Measurements from ENCODE around the gene CWF19L1. TPM values are rescaled to one million over a fixed set of nuclear protein-coding genes. Genes with fewer than 3 reads are reported as not detected.

CWF19L1 gene
- total RNA-seq, 1 experiment from 2014 or later, result 18.1 TPM

DNA sequence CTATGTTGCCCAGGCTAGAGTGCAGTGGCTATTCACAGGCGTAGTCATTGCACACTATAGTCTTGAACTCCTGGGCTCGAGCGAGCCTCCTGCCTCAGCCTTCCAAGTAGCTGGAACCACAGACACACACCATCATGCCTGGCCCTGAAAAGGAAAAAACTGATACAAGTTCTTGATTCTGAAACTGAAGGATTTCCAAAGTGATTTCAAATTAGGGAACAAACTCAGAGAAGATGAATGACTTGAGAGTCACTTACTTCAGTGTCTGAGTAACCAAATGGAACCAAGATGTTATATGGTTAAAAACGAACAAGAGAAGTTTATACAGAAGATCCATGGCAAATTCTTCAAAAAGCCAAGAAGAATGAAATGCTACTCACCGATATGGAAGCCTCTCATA, 14.4 kb downstream of the CWF19L1 start:
- no peak for DNase-seq (ENCODE audit: low spot score)

DNA sequence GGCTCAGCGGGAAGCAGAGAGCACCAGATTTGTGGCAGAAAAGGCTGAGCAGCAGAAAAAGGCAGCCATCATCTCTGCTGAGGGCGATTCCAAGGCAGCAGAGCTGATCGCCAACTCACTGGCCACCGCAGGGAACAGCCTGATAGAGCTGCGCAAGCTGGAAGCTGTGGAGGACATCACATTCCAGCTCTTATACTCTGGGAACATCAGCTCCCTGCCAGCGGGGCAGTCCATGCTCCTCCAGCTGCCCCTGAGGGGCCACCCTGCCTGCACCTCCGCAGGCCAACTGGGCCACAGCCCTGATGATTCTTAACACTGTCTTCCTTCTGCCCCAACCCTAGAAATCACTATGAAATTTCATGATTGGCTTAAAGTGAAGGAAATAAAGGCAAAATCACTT, 18.6 kb downstream of the CWF19L1 start:
- DNase-seq (ENCODE audit: low spot score), result no peak

DNA sequence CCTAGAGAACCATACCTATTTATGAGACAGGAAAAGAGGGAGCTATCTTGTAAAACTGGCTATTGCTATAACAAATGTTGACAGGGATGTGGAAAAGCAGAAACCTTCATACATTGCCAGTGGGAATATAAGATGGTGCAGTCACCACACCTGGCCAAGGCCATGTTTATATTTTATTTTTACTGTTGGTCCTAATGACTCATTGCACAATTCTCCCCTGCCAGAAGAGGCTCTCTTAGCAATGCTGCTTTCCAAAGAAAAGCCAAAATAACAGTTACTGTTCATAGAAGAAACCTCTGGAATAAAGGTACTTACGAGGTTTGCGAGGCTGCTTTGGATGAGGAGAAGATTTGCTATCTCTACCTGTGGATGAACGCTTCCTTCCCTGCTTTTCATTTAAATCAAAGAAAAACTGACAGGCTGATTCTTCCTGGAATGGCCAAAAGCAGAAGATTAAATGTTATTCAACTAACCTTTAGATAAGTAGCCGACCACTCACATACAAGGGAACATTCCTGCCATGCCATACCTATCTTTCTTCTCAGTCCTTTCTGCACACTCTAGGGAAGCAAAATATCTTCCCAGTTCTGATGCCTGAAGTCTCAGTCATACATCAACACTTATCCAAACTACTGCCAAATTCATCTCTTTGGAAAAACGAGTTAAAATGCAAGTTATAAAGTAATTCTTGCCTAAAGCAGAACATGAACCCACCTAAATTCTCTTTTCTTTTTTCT, 21.8 kb downstream of the CWF19L1 start:
- DNase-seq (ENCODE audit: low spot score), result no peak

DNA sequence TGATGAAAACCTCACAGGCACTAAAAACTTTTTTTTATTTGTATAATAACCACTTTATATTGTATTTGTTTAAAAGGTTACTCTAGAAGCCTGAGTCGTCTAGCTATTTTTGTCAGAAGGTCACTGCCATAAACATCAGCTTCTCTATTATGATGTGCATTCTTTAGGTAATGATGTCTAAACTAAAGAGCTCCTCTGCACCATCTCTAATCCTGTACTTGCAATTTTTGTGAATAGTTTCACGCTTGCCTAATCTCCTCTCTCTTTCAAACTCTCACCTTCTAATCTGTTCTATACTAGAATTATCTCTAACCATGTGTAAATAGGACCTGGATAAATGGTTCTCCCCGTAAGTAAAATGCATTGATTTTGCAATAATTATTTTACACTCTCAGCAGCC, 27.6 kb downstream of the CWF19L1 start:
- DNase-seq (ENCODE audit: low spot score), result no peak

DNA sequence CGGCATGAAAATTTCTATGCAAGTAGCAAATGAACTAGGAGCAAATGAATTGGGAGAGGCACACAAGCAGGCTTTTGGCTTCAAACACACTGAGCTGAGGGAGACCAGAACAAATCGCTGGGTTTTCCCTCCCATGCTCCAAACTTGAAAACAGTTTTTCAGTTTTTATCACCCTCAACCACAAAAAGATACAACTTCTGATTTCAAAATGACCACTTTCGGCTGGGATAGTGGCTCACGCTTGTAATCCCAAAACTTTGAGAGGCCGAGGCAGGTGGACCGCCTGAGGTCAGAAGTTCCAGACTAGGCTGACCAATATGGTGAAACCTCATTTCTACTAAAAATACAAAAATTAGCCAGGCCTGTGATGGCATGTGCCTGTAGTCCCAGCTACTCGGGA, 29.0 kb downstream of the CWF19L1 start:
- DNase-seq (ENCODE audit: low spot score), result no peak

DNA sequence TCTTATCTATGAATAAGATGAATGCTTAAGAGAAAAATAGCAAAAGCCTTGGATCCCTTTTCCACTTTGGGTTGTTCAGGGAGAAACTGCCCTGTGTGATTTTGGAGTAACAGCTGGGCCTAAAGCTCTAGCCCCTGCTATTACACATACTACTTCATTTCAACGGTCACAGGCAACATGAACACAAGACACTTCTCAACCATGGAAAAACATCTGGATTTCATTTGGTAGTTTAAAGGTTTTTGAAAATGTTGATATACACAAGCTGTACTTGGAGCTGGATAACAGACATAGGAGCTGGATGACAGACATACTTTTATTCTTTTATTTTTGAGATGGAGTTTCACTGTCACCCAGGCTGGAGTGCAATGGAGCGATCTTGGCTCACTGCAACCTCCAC, 35.3 kb downstream of the CWF19L1 start:
- DNase-seq (ENCODE audit: low spot score), result no peak

DNA sequence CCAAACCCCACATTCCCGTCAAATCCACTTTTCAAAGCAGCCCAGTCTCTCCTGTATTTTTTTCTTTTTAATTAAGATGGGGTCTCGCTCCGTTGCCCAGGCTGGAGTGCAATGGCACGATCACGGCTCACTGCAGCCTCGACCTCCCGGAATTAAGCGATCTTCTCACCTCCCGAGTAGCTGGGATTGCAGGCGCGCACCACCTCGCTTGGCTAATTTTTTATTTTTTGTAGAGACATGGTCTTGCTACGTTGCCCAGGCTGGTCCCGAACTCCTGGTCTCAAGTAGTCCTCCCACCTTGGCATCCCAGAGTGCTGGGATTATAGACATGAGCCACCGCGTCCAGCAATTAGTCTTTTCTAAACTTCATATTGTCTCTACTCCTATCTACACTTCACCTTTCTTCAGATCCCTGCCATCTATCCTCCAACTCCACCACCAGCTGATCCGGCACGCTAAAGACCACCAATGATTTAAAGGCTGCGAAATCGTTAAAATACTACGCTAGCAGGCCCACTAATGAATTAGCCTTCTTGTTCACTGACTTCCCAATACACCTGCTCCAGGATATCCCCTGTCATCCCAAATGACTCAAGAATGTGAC, 37.5 kb downstream of the CWF19L1 start:
- DNase-seq (ENCODE audit: low spot score), result no peak

DNA sequence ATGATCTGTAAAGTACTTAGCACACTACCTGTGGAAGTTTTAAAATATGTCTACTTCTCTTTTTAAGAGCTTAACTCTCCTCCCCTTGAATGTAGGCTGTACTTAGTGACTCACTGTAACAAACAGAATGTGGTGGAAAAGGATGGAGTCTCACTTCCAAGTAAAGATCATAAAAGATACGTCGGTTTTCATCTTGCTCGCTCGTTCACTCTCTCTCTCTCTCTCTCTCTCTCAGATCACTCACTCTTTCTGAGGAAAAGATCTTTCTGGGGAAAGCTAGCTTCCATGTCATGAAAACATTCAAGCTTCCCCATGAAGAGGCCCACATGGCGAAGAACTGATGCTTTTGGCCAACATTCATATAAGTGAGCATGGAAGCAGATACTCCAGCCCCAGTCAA, 43.6 kb downstream of the CWF19L1 start:
- no peak for DNase-seq (ENCODE audit: low spot score)

DNA sequence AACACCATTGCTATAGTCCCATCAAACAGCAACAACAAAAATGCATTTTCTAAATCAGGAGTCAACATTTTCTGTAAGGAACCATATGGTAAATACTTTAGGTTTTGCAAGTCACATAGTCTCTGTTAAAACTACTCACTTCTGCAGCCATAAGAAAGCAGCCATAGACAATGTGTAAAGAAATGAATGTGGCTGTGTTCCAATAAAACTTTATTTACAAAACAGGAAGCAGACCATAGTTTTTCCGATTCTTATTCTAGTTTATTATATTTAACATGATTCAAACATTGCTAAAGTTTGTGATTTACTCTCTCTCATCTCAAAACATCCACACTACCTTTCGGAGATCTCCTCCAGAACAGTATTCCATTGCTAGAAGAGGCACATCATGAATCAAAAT, 44.9 kb downstream of the CWF19L1 start:
- DNase-seq (ENCODE audit: low spot score), result no peak

DNA sequence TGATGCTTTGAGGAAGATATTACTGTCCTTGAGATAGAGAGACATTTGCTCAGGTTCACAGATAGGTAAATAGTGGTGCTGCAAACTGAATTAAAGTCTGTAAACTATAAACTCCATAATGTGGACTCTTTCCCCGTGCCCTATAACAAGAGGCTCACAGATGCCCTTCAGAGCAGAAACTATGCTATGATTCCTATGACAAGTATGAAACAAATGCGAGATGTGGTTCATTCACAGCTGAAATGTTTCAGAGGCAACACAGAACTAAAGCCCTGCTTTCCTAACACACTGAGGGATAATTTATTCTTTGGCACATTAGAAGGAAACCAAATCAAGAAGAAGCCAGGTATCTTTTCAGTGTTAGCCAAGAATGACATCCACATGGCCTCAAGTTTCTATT, 51.4 kb downstream of the CWF19L1 start:
- no peak for DNase-seq (ENCODE audit: low spot score)

DNA sequence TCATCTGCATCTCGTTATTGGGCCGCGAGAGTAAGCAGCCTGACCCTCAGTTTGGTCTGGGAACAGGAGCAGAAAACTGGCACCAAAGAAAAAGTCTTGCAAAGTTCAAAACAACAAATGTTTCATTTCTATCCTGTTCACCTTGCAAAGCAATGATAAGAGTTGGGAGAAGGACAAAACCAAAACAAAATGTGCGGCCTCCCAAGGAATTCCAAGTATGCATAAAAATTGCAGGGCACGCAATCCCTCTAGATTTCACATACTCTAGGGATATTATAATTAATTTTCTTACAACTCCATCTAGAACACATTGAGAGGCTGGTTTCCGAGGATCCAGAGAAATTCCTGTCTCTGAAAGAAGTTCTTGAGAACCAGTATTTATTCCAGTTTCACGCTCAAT, 58.1 kb downstream of the CWF19L1 start:
- no peak for DNase-seq (ENCODE audit: low spot score)

DNA sequence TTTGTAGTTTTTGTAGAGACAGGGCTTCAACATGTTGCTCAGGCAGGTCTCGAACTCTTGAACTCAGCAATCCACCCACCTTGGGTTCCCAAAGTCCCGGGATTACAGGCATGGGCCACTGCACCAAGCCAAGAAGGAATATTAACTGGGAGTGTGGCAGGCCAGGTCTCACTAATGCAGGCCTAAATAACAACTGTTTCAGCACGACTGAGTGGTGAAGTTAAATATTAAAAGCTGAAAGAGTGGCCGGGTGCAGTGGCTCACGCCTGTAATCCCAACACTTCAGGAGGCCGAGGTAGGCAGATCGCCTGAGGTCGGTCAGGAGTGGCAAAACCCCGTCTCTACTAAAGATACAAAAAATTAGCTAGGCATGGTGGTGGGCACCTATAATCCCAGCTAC, 59.2 kb downstream of the CWF19L1 start:
- DNase-seq (ENCODE audit: low spot score), result no peak

DNA sequence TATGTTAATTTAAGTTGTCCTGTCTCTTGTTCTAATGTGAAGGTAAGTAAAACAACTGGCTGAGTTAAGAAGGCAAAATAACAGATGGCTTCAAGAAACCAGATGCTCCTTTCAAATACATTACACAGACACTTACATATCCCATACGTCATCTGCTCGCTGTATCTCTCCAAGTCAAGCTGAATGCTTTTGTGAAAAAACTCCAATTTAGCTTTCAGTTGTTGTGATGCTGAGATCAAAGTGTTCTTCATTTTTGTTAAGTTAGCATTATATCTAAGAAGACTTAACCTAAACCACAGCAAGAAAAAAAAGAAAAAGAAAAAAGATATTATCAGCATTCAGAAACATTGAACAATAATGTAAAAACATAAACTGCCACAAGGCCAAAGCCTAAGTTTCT, 63.1 kb downstream of the CWF19L1 start:
- no peak for DNase-seq (ENCODE audit: low spot score)

DNA sequence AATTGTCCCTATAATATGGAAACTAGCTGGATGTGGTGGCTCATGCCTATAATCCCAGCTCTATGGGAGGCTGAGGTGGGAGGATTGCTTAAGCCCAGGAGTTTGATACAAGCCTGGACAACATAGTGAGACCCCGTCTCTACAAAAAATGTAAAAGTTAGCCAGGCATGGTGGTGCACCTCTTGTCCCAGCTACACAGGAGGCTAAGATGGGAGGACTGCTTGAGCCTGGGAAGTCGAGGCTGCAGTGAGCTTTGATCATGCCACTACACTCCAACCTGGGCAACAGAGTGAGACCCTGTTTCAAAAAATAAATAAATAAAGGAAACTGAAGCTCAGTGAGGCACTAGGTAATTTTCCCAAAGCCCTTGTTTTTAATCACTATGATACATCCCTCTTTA, 65.9 kb downstream of the CWF19L1 start:
- DNase-seq (ENCODE audit: low spot score), result no peak

DNA sequence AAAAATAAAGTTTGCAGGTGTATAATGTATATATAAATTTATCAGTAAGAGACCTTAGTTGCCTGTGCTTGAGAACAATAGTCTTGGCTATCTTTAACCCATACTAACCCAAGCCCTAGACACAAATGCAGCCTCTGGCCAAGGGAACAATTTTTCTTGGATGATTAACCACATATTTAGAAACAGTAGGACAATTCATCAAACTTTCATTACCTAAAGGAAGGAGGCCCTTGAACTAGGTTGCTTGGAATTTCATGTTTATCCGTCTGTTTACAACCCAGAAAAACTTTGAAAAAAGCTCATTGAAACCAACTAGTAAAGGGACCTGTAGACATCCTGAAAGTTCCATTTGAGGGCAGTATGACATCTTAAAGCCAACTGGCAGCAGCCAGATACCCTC, 72.7 kb downstream of the CWF19L1 start:
- no peak for DNase-seq (ENCODE audit: low spot score)

DNA sequence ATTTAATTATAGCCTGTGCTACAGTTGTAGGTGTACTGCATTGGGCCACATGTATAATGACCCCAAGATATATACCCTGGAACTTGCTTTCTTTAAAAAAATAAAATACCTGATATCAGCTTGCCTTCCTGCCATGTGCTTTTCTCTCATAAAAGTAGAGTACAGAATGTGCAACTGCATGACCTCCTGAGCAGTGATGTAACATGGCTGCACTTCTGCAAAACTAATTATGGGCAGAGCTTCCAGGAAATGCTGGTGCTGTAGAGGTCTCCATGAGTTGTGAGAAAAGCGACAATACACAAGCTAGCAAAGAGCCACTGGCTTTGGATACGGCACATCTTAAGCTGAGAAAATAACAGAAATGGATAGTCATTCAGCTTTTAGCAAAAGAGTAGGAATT, 75.1 kb downstream of the CWF19L1 start:
- DNase-seq (ENCODE audit: low spot score), result no peak

DNA sequence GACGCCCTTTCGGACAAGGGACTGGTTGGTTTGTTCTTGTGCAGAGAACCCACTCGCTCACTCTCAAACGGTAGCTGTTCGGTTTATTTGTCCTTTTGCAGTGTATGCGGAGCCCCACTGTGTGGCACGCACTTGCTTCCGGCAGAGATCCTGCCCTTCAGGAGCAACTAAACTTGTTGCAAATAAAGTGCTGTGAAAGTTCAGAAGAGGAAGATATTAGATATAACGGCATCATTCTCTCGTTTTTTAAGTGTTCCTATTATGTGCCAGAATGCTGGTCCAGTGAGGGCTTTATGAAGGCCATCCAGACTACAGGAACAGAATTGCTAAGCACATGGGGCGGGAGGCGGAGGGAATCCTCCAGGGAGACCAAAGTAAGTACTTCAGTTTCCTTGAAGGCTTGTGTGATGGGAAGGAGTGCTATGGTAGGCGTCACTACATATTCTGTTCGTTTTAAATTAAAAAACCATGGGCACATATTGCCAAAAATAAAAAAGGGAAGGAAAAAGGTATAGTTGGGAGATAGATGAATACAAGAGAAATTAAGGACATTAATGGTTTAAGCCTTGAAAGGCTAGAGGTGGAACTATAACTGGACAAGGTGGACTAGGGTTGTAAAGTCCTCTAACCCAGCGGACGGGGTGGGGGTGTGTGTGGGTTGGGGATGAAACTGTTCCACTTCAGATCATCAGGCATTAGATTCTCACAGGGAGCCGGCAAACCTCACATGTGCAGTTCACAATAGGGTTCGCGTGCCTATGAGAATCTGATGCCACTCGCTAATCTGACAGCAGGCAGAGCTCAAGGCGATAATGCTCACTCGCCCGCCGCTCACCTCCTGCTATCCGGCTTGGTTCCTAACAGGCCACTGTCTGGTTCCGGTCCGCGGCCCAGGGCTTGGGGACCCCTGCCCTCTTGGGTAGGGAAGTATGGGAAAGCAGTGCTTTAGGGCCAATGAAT, 80.9 kb downstream of the CWF19L1 start:
- DNase-seq (ENCODE audit: low spot score), result peak; percentile 75

DNA sequence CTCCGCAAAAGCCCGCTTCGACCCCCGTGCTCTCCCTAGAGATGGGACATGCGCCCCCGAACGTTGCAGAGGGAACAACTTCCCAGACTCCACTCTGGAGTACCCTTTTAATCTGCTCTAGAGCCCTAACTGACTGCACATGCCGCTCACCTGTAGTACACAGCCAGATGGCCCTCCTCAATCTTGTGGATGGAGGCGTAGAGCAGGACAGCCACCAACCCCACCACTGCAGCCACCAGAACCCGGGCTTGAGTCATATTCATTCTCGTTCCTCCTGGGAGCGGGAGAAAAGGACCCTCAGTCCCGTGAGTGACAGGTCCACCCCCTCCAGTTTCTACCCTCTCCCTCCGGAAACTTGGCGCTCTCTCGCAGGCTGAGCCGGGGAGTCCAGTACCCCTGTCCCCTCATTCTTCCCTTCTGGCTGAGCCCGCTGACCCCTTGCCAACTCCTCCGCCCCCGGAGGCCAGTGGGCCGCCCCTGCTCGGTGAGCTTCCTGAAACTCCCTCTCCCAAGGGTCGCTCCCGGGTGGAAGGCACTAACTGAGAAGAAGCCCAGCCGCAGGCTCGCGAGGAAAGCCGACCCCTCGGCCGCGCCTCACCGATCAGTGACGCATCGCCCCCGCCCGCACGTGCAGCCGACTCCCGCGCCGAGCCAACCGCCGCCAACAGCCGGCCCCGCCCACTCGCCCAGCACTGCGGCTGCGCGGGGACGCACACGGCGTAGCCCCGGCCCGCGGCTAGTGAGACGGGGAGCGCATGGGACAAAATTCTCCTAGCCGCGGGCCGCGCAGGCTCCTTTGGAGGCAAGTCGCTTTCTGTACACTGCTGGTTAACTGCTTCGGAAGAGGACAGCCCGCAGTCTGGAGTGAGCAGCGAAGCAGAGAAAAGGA, 81.8 kb downstream of the CWF19L1 start, which contains the start of gene ERLIN1:
Gene ERLIN1 (minus strand): TSS at position 666 of the 889 bp plus-strand sequence. CDS start 403 bp downstream, at position 263.
- peak; percentile 93 for DNase-seq (ENCODE audit: low spot score)

DNA sequence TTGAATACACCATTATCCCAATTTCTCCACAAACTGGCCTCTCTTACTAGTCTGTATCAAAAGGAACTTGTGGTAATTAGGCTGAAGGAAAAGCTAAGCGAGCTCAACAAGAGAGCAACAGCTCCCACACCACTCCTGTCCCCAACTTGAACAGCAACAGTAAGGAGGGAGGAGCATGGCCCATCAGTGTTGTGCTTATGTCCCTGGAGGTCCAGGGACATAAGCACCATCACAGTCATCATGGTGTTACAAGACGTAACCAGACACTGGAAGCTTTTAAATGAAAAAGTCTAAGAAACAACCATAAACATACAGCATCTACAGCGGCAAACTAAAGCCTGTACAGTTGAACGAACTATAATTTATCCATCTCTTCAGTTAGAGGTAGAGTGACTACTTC, 82.6 kb downstream of the CWF19L1 start:
- DNase-seq (ENCODE audit: low spot score), result no peak

DNA sequence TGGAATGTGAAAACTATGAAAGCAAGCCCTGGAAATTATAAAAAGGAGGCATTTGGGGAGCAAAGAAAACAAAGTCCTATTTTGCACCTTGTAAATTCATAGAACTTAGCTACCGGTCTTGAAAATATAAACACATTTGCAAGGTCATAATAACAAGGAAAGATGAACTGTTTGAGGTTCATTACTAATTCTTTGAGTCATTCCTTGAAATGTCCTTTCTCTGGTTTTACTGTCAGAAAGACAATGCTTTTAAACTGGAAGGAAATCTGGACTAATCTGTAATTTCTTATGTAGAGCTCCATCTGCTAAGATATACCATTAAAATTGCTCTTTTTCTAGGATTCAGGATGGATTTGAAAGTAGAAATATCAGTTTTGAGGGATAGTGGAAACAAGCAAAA, 83.0 kb downstream of the CWF19L1 start:
- DNase-seq (ENCODE audit: low spot score), result no peak

DNA sequence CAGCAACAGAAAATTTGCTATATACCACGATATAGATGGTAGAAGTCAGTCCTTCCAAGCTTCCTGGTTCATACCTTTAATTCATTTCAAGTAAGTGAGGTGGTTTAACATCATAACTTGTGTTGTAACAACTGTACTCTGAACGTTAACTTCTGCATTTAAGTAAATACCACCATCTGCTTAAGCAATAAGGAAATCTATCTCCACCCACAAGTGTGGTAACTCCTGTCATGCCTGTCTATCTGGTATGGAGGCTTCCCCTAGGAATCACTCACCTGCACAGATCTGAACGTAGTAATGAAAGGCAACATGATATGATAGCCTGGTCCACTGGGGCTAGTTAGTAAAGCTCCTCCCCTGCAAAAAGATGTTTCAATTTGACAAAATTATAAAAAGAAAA, 84.0 kb downstream of the CWF19L1 start:
- DNase-seq (ENCODE audit: low spot score), result peak; percentile 44

Measured in HT-29 (cell line).